Fibroblast of the aortic adventitia (primary cell): ENCODE measurements around the gene CDC25A. TPM values are rescaled to one million over a fixed set of nuclear protein-coding genes. Genes with fewer than 3 reads are reported as not detected.
"Not testable (repeated sequence)": the region's sequence is repeated elsewhere in the genome, so short reads cannot be mapped to it uniquely, and the experiment has no call there.

Source experiments
- DNase-seq: peaks from one replicate; pipeline ENCODE4 v3.0.0-alpha.2; 2010; ENCODE audit warnings: low read depth
- H3K4me3 ChIP-seq: 2 replicates; pipeline ENCODE4 v1.5.1; 2011; ENCODE audit warnings: low read depth, mild to moderate bottlenecking, control low read depth, low read length, moderate library complexity
- total RNA-seq: library from RNA; depleted of rRNA; stranded (reverse); fragments of >200 nt; gene quantifications from 2 replicates; pipeline ENCODE4 v1.2.3, GENCODE V29; 2012; ENCODE audit warnings: low replicate concordance
- TF ChIP-seq, protein P1 (sequence below): IDR thresholded peaks from 2 replicates; pipeline ENCODE4 v1.5.1; 2011; ENCODE audit warnings: mild to moderate bottlenecking, low read length, control low read depth, inconsistent platforms; ENCODE audit not compliant: insufficient read depth

The CDC25A gene
- total RNA-seq, 1 donor = 13.6 TPM

DNA sequence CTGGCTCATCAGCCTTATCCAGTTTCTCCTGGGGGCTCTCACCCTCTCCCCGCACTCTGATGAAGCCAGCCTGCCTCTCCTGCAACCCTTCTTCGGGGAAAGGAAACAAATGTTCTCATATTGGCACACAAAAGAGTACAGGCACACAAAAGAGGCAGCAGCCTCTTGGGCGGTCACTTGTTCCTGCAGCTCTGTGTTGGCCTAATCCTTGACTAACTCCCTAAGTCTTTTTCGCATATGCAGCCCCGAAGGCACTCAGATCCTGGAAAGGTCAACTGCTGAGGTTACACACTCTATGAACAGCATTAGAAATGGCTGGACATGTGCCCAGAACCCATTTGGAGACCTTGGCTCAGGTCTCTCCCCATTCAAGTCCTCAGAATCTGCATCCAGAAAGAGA is 27.7 kb upstream of the CDC25A start:
- TF ChIP-seq, protein P1, sequence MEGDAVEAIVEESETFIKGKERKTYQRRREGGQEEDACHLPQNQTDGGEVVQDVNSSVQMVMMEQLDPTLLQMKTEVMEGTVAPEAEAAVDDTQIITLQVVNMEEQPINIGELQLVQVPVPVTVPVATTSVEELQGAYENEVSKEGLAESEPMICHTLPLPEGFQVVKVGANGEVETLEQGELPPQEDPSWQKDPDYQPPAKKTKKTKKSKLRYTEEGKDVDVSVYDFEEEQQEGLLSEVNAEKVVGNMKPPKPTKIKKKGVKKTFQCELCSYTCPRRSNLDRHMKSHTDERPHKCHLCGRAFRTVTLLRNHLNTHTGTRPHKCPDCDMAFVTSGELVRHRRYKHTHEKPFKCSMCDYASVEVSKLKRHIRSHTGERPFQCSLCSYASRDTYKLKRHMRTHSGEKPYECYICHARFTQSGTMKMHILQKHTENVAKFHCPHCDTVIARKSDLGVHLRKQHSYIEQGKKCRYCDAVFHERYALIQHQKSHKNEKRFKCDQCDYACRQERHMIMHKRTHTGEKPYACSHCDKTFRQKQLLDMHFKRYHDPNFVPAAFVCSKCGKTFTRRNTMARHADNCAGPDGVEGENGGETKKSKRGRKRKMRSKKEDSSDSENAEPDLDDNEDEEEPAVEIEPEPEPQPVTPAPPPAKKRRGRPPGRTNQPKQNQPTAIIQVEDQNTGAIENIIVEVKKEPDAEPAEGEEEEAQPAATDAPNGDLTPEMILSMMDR = no peak
- peak; percentile 29 for DNase-seq
- H3K4me3 ChIP-seq = no peak overlapping the region

DNA sequence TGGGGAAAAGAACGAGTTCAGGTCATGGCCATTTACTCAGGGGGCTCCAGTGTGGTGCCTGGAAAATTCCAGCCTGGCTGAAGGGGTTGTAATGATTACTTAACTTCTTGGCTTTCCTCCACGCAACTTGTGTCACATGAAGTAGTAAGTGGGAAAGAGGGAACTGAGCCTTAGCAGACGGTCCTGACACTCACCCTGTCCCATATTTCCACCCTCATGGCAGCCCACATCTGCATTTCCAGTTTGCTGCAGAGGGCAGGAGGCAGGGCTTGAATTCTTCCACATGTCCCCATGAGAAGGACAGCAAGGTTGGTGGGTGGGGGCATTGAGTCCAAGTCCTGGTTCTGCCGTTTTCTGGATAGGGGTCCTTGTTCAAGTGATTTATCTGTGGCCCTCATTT is 27.2 kb upstream of the CDC25A start:
- DNase-seq = peak; percentile 47
- H3K4me3 ChIP-seq = no peak overlapping the region
- TF ChIP-seq, protein P1 = no peak

DNA sequence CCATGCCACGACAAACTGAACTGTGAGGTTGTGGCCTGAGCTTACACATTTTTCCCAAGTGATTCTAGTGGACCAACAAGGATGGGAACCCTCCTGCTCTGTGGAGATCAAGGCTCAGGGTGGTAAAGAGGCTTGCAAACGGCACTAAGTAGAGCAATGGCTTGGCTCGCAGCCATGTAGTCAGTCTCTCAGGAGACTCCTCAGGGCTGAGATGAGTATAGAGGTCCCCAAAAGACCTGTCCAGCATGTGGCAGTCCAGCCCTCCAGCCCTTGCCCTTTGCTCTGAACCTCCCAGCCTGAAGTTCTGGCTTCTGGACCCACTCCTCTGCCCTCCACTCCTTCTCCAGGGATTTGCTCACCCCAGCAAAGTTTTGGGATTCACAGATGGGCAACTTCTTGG is 26.8 kb upstream of the CDC25A start:
- TF ChIP-seq, protein P1 = no peak
- no peak overlapping the region for H3K4me3 ChIP-seq
- DNase-seq = no peak

DNA sequence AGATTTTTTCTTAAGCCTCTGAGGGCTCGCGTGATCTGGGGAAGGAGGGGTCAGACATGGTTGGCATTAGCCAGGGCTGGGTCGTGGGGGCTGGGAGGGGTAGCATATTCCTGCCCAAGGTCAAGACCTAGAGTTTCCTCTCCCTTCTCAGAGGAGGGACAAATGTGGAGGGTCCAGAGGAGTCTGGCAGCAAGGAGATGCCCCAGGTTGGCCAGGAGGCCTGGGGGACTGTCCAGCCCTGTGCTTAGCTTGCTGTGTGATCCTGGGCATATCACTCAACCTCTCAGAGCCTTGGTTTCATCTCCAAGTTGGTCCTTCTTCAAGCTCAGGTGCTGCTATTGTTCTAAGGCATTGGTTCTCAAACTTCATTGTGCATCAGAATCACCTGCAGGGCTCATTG is 26.0 kb upstream of the CDC25A start:
- TF ChIP-seq, protein P1 = no peak
- DNase-seq = no peak
- no peak overlapping the region for H3K4me3 ChIP-seq

DNA sequence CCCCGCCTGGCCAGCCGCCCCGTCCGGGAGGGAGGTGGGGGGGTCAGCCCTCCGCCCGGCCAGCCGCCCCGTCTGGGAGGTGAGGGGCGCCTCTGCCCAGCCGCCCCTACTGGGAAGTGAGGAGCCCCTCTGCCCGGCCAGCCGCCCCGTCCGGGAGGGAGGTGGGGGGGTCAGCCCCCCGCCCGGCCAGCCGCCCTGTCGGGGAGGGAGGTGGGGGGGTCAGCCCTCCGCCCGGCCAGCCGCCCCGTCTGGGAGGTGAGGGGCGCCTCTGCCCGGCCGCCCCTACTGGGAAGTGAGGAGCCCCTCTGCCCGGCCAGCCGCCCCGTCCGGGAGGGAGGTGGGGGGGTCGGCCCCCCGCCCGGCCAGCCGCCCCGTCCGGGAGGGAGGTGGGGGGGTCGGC is 23.6 kb upstream of the CDC25A start:
- not testable (repeated sequence) for H3K4me3 ChIP-seq, DNase-seq

DNA sequence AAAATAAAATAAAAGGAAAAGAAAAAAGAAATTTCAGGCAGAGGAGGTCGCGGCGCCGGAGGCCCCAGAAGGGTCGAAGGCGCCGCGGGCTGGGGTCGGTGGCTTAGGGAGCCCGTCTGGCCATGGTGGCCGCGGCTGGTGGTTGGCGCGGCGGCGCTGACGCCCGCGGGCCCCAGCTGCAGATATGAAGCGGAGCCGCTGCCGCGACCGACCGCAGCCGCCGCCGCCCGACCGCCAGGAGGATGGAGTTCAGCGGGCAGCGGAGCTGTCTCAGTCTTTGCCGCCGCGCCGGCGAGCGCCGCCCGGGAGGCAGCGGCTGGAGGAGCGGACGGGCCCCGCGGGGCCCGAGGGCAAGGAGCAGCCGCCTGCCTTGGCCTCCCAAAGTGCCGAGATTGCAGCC is 22.3 kb upstream of the CDC25A start:
- not testable (repeated sequence) for DNase-seq, H3K4me3 ChIP-seq

DNA sequence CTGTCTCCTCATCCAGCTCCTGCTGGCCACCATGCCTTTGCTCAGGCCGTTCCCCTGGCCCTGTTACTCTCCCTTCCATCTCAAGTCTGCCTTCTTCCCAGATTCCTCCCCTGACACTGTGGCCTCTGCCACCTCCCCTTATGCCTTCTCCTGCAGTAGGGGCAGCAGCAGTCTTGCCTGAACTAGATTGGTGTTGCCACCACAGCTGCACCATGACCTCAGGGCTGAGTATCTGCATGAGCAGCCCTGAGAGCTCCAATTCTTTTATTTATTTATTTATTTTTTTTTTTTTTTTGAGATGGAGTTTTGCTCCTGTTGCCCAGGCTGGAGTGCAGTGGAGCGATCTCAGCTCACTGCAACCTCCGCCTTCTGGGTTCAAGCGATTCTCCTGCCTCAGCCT is 21.2 kb upstream of the CDC25A start:
- no peak for DNase-seq
- TF ChIP-seq, protein P1 = no peak
- H3K4me3 ChIP-seq = no peak overlapping the region

DNA sequence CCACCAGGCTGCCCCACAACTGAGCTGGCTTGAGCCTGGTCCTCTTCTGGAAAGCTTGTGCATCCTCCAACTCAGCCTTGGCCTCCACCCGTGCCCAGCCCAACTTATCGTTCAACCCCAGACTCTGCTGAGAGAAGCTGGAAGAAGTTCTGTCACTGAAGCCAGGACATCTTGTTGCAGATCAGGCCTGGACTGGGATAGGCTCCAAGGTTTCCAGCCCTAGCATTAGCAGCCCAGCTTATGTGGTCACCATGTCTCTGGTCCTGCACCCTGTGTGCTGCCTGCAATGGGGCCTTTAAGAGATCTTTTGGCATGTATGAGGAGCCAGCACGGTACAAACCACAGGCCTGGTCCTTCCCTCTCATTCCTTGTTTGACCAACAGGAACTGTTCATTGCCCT is 19.9 kb upstream of the CDC25A start:
- no peak overlapping the region for H3K4me3 ChIP-seq
- DNase-seq = no peak
- TF ChIP-seq, protein P1 = no peak
